ENCODE data around the gene ENC1. TPM values are rescaled to one million over a fixed set of nuclear protein-coding genes. Genes with fewer than 3 reads are reported as not detected.
"Not testable (repeated sequence)": the region's sequence is repeated elsewhere in the genome, so short reads cannot be mapped to it uniquely, and the experiment has no call there.

The ENC1 gene
- polyA plus RNA-seq, 2 of the 4 experiments (the other 2 are of a cell fraction) = 17.0 to 20.0 TPM

DNA sequence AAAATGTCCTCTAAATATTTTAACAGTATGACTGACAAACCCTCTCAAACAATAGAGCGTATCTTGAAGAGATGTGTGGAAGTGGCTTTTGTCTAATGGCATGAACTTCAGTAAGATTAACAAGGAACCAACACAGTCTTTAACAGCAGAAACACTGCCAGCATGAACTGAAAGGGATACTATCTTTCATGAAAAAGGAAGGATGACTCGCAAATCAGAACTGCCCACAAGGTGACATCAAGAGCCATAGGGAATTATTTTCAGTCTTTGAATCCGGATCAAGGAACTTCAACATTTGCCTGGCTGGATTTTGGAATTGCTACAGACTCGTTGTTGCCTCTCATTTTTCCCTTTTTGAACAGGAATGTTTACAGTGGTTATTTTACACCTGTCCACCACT lies 39.4 kb upstream of the ENC1 start:
- Histone ChIP-seq H3K4me1 (no peaks in the 10 kb centered on the region), H3K9me3 (no peaks in the 10 kb centered on the region), H3K4me3 (no peak overlapping the region), H3K4me2 (no peak overlapping the region), H3K27ac (no peak overlapping the region)
- WGBS (ENCODE audit: missing lambda C conversion rate) = 47% methylated on average over 4 of the region's 4 CpGs
- ChIA-PET CTCF (interaction anchor here (1.1 kb wide), 1 partner anchor 1089 kb away, joined by 3 read pairs; no protein-coding TSS in a partner anchor), POLR2A (no interaction called here)
- no peak for ATAC-seq
- DNase-seq (ENCODE audit: low read depth in 1 of 2, low spot score in 1 of 2) = no peak
- TF ChIP-seq CHD2 (IDR thresholded peaks at IDR 0.05; ENCODE audit: low read length, partially characterized antibody) (no peak), EP300 (IDR thresholded peaks at IDR 0.05) (no peak), FOSB (CRISPR knock-in tag; IDR thresholded peaks at IDR 0.05) (no peak), MYC (IDR thresholded peaks at IDR 0.05; ENCODE audit: borderline replicate concordance, low read length) (no peak)
- FAIRE-seq = no peak

DNA sequence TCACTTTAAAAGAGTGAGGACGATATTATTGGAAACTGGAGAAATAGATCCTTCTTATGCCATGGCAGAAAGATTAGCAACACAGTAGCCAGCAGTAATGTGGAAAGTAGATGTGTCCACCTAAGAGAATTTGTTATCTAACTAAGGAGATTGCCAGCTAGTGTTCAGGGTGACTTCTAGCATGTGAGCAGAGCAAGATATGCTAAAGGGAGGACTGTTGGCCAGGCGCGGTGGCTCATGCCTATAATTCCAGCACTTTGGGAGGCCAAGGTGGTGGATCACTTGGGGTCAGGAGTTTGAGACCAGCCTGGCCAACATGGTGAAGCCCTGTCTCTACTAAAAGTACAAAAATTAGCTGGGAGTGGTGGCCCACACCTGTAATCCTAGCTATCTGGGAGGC lies 38.8 kb upstream of the ENC1 start:
- POLR2A ChIA-PET; DNase-seq (ENCODE audit: low read depth in 1 of 2, low spot score in 1 of 2); H3K4me3 ChIP-seq; CTCF ChIA-PET; H3K4me2 ChIP-seq; H3K9me3 ChIP-seq; FAIRE-seq; H3K27ac ChIP-seq; H3K4me1 ChIP-seq; ATAC-seq: not testable (repeated sequence)
- WGBS (ENCODE audit: missing lambda C conversion rate) = 70% methylated on average over 3 of the region's 3 CpGs

DNA sequence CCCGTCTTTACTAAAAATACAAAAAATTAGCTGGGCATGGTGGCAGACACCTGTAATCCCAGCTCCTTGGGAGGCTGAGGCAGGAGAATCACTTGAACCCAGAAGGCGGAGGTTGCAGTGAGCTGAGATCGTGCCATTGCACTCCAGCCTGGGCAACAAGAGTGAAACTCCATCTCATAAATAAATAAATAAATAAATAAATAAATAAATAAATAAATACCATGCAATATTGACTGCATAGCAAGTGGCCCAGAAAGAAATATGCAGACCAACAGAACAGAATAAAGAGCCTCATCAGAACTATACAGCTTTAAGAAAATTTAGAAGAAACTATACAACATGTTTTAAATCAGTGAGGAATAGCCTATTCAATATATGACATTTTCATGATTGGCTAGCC lies 37.6 kb upstream of the ENC1 start:
- H3K4me3 ChIP-seq; H3K4me2 ChIP-seq; H3K4me1 ChIP-seq; H3K27ac ChIP-seq; DNase-seq (ENCODE audit: low read depth in 1 of 2, low spot score in 1 of 2); POLR2A ChIA-PET; H3K9me3 ChIP-seq; FAIRE-seq; ATAC-seq: not testable (repeated sequence)
- WGBS (ENCODE audit: missing lambda C conversion rate) = 72% methylated on average over 3 of the region's 3 CpGs
- CTCF ChIA-PET = interaction anchor here (1.3 kb wide), 1 partner anchor 372 kb away, joined by 4 read pairs; no protein-coding TSS in a partner anchor
- peak; percentile 75 for TF ChIP-seq ZC3H11A (IDR thresholded peaks at IDR 0.05)

DNA sequence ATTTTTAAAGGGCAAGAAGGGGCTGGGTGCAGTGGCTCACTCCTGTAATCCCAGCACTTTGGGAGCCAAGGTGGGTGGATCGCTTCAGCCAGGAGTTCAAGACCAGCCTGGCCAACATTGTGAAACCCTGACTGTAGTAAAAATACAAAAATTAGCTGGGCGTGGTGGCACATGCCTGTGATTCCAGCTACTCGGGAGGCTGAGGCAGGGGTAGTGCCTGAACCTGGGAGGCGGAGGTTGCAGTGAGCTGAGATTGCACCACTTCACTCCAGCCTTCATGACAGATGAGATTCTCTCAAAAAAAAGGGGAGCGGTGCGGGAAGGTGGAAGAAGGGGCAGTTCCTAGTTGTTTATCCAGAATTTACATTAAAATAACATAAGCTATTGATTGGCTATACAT lies 35.9 kb upstream of the ENC1 start:
- CTCF ChIA-PET = interaction anchor here (1.2 to 6.6 kb wide), 4 partner anchors 12 to 774 kb away, joined by 3 to 117 read pairs (median 5); partner anchors contain the start of genes GFM2 and NSA2
- FAIRE-seq; DNase-seq (ENCODE audit: low read depth in 1 of 2, low spot score in 1 of 2); H3K4me1 ChIP-seq; H3K9me3 ChIP-seq; H3K27ac ChIP-seq; ATAC-seq; POLR2A ChIA-PET; H3K4me3 ChIP-seq; H3K4me2 ChIP-seq: not testable (repeated sequence)
- 74% methylated on average over 6 of the region's 6 CpGs for WGBS (ENCODE audit: missing lambda C conversion rate)

DNA sequence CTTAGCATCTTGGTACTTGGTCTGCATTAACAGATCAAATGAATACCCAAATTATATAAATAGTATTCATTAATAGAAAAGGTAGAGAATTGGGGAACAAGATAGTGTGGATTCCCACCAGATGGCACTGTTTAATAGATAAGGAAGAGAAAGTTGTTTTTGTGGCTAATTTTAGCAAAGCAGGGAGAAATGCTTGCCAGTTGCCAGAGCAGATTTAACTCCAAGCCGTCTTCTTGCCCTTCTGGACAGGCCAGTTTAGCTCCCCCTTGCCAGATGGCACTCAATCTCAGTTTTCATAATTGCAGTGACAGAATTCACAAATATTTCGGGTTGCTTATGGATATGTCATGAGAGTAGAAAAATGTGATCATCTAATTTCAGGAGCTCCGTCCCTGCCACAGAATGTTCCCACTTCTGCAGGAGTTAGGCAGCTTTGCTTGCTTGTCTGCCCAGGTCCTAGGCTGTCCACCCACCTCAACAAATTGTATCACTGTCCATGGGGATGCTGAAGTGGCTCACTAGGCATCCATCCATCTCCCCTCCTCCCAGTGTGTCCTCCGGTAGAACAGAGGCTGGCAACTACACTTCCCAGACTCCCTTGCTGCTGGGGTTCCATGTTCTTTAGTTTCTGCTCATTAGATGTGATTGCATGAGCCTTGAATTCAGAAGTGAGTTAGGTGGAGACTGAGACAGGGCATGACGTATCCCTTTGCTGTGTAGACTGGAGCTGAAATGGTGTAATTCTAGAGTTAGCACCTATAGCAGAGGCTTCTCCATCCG lies 32.7 kb upstream of the ENC1 start:
- ChIA-PET CTCF (interaction anchor here (0.5 to 6.6 kb wide), 35 partner anchors 9 to 1583 kb away, joined by 3 to 117 read pairs (median 4); partner anchors contain the start of gene HEXB), POLR2A (interaction anchor here (1.1 kb wide), 1 partner anchor 12 kb away, joined by 3 read pairs; the partner anchor contains the start of gene HEXB)
- Histone ChIP-seq H3K4me2 (peak overlapping the region; percentile 54; the same call in 2 of the 3 replicates), H3K4me3 (no peak overlapping the region), H3K4me1 (0 out of 3 replicates have a peak, but pooled peaks cover 6% of the 10 kb centered on the region), H3K9me3 (no peaks in the 10 kb centered on the region), H3K27ac (no peak overlapping the region)
- 56% methylated on average over 6 of the region's 6 CpGs for WGBS (ENCODE audit: missing lambda C conversion rate)
- ATAC-seq (peak; percentile 70 to 81; a peak in 4 of 6 replicates), FAIRE-seq (no peak), DNase-seq (ENCODE audit: low read depth in 1 of 2, low spot score in 1 of 2) (peak in 1 of 2 experiments; percentile 50)
- TF ChIP-seq, protein P1, sequence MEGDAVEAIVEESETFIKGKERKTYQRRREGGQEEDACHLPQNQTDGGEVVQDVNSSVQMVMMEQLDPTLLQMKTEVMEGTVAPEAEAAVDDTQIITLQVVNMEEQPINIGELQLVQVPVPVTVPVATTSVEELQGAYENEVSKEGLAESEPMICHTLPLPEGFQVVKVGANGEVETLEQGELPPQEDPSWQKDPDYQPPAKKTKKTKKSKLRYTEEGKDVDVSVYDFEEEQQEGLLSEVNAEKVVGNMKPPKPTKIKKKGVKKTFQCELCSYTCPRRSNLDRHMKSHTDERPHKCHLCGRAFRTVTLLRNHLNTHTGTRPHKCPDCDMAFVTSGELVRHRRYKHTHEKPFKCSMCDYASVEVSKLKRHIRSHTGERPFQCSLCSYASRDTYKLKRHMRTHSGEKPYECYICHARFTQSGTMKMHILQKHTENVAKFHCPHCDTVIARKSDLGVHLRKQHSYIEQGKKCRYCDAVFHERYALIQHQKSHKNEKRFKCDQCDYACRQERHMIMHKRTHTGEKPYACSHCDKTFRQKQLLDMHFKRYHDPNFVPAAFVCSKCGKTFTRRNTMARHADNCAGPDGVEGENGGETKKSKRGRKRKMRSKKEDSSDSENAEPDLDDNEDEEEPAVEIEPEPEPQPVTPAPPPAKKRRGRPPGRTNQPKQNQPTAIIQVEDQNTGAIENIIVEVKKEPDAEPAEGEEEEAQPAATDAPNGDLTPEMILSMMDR (IDR thresholded peaks at IDR 0.05) = peak; percentile 77
- peak; percentile 80 to 84 for TF ChIP-seq RAD21 (conservative IDR thresholded peaks at IDR 0.05 in 1 of 2, IDR thresholded peaks at IDR 0.05 in 1 of 2)
- TF ChIP-seq SMC3 (IDR thresholded peaks at IDR 0.05) = peak; percentile 90
- no peak for TF ChIP-seq JUN (IDR thresholded peaks at IDR 0.05)

Measured in A549 (cell line).